HG02610 (cell line): ENCODE data around the gene PTGER2.

Experiments used
- ATAC-seq: cut with Tn5 transposase; IDR thresholded peaks from one replicate; pipeline ENCODE4 v1.9.1; 2021; ENCODE audit warnings: mild to moderate bottlenecking, moderate library complexity; ENCODE audit not compliant: unreplicated experiment

Gene PTGER2

DNA sequence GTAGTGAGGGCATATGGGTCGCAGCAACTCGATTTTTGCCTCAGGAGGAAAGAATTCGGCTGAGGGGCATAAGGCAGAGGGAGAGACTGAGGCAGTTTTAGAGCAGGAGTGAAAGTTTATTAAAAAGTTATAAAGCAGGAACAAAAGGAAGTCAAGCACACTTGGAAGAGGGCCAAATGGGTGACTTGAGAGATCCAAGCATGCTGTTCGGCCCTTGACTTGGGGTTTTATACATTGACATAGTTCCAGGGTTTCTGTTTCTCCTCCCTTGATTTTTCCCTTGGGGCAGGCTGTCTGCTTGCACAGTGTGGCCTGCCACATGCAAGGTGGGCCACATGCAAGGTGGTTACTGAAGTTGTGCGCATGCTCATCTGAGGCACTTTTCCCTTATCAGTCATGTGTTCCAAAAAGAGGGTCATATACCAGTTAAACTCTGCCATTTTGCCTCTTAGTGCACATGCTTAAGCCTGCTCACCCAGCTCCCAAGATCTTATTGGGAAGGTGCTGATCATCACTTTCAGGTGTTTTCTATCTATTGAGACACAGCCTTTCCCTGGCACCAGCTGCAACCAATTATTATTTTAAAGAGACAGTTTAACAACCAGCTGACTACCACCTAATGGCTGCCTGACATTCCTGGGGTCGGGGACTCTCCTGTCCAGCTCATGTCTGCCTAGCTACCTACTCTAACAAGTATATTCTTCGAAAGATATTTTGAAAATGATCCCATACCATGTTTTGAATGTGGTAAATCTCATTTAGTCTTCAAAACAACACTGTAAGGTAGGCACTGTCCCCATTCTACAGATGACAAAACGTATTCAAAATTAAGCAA lies 19.9 kb downstream of the PTGER2 start:
- ATAC-seq, result no peak

DNA sequence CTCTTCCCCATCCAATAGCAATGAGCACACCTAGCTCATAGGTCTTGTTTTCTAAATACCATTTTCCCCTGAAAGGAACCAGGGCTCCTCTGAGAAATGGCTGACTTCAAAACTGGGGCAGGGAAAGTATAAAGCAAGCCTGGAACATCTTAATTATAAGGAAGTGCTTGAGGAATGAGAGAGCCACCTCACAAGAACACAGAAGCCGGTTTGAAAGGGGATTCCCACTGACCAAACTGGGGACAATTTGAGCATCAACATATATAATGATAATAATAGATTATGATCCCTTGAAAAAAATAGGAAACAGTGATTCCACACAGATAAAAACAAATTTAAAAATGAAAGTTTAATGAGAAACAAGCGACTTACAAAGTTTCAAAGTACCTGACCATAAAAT lies 22.1 kb downstream of the PTGER2 start:
- ATAC-seq, result no peak

DNA sequence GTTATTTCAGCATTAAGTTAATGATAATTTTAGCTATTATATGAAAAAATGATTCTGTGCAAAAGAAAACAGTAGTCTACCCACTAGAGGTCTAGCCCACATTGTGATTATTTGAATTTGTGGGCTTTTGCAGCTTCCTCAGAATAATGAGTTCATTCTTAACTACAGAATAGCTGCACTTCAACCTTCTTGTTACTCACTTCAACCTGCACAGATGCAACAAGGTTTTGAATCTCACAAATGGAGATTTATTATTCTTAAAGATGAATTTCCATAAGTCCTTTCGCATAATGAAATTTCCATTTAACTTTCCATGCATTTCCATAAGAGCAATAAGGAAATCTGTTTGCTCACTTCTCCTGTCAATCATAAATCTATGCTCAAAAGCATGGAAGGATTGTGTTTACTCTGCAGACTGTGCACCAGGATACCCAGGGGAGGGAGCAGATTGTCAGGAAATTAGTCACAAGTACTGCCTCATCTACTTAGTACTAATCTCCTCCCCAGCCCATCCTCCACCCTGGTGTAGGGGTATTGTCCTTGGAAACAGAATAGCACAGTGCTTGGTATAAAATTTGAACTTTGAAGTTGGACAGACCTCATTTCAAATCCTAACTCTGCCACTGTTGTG lies 24.1 kb downstream of the PTGER2 start:
- no peak for ATAC-seq

DNA sequence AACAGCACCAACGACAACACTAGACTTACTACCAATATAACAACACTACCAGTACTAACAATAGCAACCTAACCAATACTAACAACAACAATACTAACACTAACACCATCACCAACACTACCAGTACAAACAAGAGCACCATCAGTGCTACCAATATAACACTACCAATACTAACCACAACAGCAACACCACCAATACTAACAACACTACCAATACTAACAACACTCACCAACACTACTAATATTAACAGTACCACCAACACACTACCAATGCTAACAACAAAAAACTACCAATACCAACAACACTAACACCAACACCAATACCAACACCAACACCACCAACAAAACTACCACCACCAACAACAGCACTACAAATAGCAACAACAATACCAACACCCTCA lies 25.1 kb downstream of the PTGER2 start:
- ATAC-seq, result no peak

DNA sequence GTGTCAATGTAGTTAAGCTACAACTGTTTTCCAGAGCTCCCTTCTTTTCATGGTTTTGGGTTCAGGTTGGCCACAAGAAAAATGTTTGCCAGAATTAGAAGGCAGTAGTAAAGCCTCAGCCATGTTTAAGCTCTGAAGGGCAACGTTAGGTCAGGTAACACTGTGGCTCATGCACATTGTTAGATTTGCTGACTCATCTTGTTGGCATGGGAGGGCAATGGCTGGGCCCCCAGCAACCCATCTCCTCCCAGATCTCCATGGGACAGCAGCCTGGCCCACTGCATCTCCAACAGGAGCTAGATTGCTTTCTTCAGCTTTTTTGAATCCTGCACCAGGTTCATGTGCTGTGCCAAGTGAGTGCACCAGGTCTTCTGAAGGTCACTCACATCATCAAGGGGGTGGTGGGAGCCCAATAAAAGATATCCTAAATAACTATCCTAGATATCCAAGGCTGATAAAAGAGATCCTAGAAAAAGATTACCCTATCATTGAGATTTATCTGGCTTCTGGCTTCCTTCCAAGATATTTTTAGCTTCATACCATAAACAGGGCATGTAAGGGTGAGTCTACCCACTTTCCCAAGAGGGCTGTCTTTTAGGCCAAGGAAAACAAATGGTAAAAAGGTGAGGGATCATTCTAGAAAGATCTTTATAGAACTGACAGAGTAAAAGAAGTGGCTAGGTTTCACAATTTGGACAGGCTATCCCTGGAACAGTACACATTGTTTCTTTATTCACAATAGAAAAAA lies 28.9 kb downstream of the PTGER2 start:
- no peak for ATAC-seq

DNA sequence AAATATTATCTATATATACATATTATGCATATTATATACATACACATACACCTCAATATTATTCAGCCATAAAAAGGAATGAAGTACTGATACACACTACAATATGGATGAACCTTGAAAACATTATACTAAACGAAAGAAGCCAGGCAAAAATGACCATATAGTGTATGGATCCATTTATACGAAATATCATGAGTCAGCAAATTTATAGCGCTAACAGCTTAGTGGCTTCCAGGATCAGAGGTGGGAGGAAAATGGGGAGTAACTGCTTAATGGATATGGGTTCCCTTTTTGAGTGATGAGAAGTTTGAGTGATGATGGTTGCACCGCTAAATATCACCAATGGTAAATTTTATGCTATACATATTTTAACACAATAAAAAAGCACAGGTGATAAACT lies 32.7 kb downstream of the PTGER2 start:
- no peak for ATAC-seq

DNA sequence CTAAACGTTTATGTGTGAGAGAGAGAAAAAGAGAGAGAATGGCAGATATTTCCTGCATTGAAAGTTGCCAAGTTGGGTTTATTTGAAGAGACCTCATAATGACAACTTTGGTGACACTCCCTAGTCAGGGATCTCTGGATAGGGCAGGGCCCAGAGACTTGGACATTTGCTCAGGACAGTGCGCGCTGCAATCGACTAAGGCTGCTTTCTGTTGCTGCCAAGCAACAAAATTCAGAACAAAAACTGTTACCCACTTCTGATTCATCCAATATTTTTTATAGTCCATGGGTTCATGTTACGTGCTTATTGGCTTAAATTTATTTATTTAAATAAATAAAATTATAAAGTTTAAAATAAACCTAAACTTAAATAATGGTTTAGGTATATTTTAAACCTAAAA lies 34.2 kb downstream of the PTGER2 start:
- ATAC-seq, result no peak

DNA sequence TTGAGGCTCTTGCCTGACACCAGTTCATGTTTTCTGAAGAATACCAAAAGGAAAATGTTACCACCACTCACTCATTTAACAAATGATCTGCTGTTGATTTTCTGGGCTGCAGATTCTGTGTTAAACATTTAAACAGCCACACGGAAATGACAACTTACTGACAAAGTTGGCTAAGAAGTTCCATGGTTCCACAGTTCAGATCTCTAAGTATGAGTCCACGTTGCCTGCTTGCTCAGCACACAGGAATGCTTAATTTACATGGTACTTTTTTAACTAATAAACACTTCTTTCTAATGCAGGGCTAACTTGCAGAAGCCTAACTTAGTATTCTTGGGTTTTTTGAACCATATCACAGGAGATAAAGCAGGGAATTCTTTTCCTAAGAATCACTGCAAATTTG lies 34.7 kb downstream of the PTGER2 start:
- no peak for ATAC-seq

DNA sequence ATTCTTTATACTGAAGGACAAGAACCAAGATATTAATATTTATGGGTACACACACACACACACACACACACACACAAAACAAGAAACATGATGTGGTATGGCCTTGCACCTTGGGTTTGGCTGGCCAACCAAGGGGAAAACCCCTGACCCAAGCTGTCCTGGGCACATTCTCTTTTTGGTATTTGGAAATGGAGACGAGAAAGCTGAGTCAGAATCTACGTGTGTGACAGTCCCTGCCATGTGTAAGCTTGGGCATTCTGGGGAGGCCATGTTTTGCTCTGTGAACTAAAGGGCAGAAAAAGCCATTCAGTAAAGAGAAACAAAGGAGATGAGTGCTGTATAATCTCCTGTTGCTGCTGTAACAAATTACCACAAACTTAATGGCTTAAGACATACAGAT lies 35.6 kb downstream of the PTGER2 start:
- ATAC-seq, result peak; percentile 45

DNA sequence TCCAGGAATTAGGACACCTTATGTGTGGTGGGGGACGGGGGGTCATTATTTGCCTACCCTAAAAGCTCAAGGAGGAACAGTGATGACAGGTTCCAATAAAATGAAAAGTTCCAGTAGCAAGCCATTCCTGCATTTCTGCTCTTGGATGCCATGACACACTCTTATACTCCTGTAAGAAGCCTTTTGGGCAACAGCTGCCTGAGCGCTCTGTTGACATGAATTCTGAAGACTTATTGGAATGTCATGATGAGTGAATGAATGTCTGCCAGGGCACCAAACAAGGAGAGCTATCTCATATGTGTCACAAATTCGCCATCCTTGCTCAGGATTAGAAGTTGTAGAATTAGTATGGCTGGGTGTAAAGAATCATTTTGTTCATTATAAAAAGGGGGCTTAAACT lies 36.3 kb downstream of the PTGER2 start:
- no peak for ATAC-seq

DNA sequence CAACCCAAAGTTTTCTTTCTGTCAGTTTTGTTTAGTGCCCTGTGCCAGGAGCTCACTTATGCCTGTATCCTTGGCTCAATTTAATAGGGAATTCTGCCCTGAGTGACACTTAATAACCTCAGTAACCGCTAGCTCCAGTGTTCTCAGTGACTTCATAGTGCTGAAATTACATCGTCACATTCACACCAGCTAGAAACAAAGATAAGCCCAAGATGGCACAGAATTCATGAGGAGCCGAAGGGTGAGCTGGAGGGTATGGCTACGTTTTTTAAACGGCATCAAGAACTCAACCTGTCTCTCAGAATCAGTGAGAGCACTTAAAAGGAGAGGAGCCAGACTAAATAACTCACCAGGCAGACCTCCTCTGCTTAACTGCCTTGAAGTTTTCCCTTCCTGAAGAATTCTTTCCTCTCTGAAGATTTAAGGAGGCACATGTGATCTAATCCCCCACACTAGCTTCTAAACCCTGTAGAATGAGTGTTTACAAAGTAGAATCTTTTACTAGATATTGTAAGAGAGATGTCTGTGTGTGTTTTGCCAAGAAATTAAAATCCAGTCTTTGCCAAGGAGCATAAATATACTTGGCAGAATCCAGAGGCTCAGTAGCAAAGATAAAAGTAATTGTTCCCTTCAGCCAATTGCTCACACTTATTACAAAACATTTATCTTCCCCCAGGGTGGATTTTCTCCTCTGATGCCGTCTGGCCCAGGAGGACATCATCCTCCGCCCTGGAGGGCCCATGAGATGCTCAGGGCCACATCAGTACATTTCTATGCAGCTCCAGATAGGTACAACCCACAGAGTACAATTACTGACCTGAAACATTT lies 37.3 kb downstream of the PTGER2 start:
- peak; percentile 35 for ATAC-seq

DNA sequence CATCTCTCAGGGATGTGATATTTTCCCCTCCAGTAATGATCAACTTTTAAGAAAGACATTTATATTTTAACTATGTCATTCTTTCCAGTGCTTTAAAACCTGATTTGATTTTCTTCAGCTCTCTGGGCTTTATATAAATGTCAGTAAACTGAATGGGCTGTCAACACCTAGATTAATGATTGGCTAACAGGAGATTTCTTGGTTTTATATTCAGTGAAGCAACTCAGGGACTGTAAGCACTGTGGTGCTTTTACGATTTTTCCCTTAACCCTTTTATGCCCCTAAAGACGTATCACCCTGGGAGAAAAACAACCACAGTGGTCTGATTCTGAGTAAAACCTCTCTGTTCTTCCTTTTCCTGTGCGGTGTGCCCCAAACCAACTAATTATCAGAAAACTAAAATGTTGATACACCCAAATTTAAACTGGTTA lies 38.0 kb downstream of the PTGER2 start:
- ATAC-seq, result peak; percentile 85

DNA sequence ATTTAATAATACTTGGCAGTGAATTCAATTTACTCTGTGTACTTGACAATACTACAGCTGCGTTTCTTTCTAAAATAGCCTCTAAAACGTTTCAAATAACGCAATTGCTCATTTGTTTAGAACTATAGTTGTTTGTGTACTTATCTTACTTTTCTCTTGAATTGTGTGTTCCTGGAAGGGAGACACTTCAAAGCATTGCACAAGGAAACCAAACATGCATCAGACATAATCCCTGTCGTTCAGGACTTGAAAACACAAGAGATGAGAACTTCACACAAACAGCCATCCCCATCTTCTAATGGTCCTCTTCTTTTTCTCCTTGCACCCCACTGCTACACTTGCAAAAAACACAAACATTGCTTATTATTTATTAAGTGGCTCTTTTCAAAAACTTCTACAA lies 38.5 kb downstream of the PTGER2 start:
- ATAC-seq, result peak; percentile 2

DNA sequence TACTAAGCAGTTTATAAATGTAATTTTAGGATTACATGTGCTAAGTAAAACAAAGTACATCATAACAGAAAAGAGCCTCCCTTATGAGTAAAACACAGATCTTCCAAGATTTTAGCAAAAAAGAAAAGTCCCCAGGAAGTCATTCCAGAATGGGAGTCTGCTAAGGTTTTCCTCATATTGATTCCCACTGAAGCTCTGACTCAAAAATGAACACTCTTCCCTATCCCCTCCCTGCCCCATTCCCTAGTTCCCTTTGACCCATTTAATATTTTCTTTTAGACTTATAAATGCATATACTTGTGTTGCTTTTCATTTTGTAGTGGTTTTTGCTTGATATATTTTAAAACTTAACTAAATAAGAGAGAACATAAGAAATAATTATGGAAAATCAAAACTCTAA lies 40.1 kb downstream of the PTGER2 start:
- ATAC-seq, result no peak

DNA sequence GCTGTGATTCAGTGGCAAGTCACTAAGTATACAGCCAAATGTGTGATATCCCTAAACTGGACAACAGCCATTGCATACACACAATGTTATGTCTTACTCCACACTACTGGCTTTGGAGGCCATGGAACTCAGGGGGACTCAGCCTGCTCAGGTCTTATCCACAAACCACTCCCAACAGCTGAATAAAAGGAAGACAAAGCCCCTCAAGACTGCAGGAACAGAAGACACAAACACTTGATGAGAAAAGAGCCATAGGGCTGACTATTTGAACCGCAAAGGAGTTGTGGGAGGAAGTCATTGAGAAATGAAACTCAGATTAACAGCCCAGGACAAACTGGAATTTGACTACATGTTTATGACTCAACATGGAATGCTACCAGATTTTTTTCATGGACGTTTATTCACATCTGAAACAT lies 40.9 kb downstream of the PTGER2 start:
- ATAC-seq, result no peak

DNA sequence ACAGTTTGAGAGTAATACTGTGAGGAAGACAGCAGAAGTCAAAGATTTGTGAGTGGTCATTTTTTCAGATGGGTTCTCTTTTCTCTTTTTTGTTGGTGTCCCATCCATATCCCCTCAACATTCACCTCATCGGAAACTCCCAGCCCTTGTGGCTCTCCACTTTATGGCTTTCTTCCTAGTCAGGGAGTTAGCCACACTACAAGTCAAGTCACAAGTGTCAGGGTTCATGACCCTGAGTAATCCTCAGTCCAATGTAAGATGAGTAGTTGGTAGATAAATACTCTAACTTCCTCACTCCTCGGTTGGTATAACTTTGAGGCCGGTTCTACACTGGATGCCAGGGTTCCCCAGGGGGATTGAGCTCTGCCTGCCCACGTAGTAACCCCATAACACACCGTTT lies 41.4 kb downstream of the PTGER2 start:
- no peak for ATAC-seq

DNA sequence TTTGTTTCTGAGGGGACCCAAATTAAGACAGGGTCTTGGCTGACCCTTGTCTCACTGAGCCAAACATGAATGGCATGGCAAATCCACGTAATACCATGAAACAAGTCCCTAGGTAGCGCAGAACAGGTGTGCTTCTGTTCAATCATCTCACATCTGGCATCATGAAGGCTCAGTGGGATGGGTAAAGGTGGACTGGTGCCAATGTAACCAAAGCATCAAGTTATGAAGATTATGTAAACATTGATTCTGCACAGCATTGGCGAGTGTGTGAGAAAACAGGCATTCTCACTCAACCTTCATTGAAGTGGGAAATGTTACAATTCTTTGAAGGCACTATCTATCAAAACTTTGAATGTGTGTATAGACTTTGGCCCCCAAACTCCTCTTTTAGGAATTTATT lies 41.9 kb downstream of the PTGER2 start:
- ATAC-seq, result no peak

DNA sequence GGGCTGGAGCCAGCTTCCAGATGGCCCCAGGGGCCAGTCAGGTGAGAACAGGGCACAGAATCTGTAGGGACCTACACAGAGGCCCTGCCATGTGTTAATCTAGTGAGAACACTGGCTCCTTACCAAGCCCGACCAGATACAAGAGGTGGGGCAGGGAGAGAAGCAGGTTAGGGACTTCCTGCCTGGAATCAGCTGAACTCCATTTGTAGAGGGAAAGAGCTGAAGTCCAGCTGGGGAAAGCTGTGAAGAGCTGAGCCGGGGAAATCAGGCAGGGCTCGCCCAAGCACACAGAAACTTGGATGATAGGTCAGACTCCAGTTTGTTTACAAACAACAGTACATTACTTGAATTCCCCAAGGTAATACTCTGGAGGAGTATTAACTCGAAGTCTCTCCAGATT lies 46.7 kb downstream of the PTGER2 start:
- ATAC-seq, result no peak

DNA sequence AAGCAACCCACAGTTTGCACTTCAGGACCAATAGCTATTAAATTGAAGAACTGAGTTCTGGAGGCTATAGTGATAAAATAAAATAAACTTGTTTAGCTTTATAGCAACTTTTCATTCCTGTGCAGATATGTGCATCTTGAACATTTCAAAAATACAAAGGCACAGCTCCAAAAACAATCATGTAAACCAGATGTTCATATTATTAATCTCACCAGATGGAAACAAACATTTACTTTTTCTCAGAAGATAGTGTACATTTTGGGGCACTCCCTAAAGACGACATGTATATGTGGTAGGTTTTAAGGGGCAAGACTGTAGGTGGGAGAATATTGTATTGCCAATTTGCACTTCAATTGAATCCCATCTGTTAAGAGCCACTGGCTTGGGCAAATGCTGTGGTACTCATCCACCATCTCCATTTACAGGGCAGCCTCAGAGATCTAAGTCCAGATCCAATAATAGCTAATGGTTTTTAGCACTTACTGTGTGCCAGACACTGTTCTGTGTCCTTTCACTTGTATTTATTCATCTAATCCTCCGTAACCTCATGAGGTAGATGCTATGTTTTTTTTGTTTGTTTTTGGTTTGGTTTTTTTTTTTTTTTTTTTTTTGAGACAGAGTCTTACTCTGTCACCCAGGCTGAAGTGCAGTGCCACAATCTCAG lies 49.1 kb downstream of the PTGER2 start:
- ATAC-seq, result no peak

DNA sequence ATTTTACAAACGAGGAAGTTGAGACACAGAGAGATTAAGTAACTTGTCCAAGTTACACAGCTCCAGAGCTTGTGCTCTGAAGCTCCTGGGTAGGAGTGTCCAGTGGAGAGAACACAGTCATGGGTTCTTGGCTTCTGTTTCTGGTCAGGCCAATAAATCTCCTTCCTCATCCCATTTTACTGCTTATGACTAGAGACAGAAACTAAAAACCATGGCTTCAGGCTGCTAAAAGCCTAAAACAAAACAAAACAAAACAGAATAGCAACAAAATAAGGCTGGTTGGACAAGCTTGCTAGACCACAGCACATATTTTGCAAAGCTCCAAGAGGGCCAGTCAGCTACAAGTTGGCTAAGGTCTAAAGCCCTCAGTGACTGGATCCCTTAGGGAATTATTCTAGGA lies 49.8 kb downstream of the PTGER2 start:
- ATAC-seq, result no peak

DNA sequence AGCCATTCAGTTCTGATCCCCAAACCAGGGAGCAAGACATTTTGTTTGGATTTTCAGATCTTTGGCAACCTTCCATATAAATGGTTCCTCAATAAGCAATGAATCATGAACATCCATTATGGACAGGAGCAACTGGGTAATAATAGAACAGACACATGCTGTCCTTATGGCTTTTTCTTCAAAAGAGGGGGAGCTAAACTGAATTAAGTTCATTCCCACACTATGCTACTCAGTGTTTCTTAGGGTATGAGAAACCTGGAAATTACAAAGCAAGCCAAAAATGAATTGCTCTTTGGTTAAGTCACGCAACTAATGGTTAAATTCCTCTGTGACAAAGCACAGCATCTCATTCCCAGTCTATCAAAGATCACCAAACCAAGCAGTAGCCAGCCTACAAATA lies 51.0 kb downstream of the PTGER2 start:
- no peak for ATAC-seq
